MCF 10A (cell line): ENCODE data around the gene ACAP1. TPM values are rescaled to one million over a fixed set of nuclear protein-coding genes. Genes with fewer than 3 reads are reported as not detected.
A peak's percentile ranks its signal among the peaks of the same experiment; 100 is the strongest.

Experiments used
- BruUV-seq: library from RNA; stranded (reverse); fragments of 400-500 nt; replicated peaks from 2 replicates; lab custom pipeline; 2021; lab: Mats Ljungman, UMichigan
- CTCF ChIA-PET: fragments of 300-600 bp; sonication (Branson Sonifier 250); formaldehyde crosslinking; extraction: SDS; loops from one replicate; lab custom pipeline; 2021; ENCODE audit warnings: antibody characterized with exemption, inconsistent platforms; lab: Yijun Ruan, JAX
- POLR2A ChIA-PET: fragments of 300-600, 350-650 bp; sonication (Branson Sonifier 250); formaldehyde crosslinking; extraction: SDS; loops from one replicate; lab custom pipeline; 2020; ENCODE audit warnings: antibody characterized with exemption, inconsistent platforms; lab: Yijun Ruan, JAX
- DNase-seq: peaks from one replicate; pipeline ENCODE4 v3.0.0-alpha.2; 2018; ENCODE audit not compliant: unreplicated experiment
- H3K27ac Mint-ChIP-seq: one replicate; pipeline ENCODE4 v1.8.0; 2022; ENCODE audit warnings: mild to moderate bottlenecking, low read depth, mixed read lengths; ENCODE audit not compliant: unreplicated experiment
- H3K27me3 Mint-ChIP-seq: one replicate; pipeline ENCODE4 v1.8.0; 2022; ENCODE audit warnings: mixed read lengths; ENCODE audit not compliant: insufficient read depth, unreplicated experiment
- H3K36me3 Mint-ChIP-seq: one replicate; pipeline ENCODE4 v1.8.0; 2022; ENCODE audit warnings: mild to moderate bottlenecking, moderate library complexity, mixed read lengths; ENCODE audit not compliant: insufficient read depth, unreplicated experiment
- H3K4me1 Mint-ChIP-seq: one replicate; pipeline ENCODE4 v1.8.0; 2022; ENCODE audit warnings: mixed read lengths; ENCODE audit not compliant: insufficient read depth, unreplicated experiment
- H3K4me3 Mint-ChIP-seq: one replicate; pipeline ENCODE4 v1.8.0; 2022; ENCODE audit warnings: mild to moderate bottlenecking, moderate library complexity, mixed read lengths; ENCODE audit not compliant: unreplicated experiment
- H3K9me3 Mint-ChIP-seq: one replicate; pipeline ENCODE4 v1.8.0; 2022; ENCODE audit warnings: mixed read lengths; ENCODE audit not compliant: unreplicated experiment
- intact Hi-C: fragments of 100-400 bp; cut with micrococcal nuclease; formaldehyde crosslinking; loops from 2 replicates; pipeline ENCODE4 v1.14.1; 2022
- total RNA-seq: library from RNA; stranded (reverse); gene quantifications from 2 replicates; pipeline ENCODE4 v1.2.3, GENCODE V29; 2022
- TF ChIP-seq, protein P1 (sequence below): fragments of 200-600 bp; IDR thresholded peaks from one replicate; pipeline ENCODE4 v1.8.0; 2022; ENCODE audit warnings: antibody characterized with exemption, mild to moderate bottlenecking; ENCODE audit not compliant: unreplicated experiment

The ACAP1 gene
- total RNA-seq, 1 experiment from 2014 or later = 4.9 TPM

DNA sequence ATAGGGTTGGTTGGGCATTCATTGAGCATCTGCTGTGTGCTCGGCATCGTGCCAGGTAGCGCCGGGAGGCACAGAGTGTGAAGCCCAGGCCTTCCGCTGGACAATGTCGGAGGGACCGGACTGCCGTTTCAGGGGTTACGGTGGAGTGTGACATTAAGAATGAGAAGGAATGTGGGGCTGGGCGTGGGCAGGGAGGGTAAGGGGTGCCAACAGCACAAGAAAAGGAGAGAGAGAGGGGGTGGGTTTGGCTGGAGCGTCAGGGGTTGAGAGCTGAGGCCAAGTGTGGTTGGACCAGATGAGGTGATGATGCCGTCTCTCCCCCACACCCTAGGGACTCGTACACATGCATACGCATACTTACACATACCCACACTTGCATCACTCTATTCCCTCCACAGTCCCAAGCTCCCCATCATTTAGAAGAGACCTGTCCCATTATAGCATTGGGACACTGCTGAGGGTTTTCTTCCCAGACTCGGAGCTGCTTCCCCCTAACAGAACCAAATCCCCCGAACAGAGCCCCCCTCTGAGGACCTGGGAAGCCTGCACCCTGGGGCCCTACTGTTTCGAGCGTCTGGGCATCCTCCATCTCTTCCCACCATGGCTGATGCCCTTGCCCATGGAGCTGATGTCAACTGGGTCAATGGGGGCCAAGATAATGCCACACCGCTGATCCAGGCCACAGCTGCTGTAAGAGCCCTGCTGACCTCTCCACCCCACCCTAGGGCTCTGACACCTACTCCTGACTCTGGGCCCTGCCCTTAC is 12.3 kb downstream of the ACAP1 start:
- TF ChIP-seq, protein P1, sequence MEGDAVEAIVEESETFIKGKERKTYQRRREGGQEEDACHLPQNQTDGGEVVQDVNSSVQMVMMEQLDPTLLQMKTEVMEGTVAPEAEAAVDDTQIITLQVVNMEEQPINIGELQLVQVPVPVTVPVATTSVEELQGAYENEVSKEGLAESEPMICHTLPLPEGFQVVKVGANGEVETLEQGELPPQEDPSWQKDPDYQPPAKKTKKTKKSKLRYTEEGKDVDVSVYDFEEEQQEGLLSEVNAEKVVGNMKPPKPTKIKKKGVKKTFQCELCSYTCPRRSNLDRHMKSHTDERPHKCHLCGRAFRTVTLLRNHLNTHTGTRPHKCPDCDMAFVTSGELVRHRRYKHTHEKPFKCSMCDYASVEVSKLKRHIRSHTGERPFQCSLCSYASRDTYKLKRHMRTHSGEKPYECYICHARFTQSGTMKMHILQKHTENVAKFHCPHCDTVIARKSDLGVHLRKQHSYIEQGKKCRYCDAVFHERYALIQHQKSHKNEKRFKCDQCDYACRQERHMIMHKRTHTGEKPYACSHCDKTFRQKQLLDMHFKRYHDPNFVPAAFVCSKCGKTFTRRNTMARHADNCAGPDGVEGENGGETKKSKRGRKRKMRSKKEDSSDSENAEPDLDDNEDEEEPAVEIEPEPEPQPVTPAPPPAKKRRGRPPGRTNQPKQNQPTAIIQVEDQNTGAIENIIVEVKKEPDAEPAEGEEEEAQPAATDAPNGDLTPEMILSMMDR = no peak
- H3K9me3 Mint-ChIP-seq = no peaks in the 10 kb centered on the region
- intact Hi-C loops = loop anchor here (5.0 kb wide), 1 partner anchor 301 kb away; no protein-coding TSS in a partner anchor
- H3K27me3 Mint-ChIP-seq = no peaks in the 10 kb centered on the region
- peaks cover 22% of the 10 kb centered on the region for H3K36me3 Mint-ChIP-seq
- H3K27ac Mint-ChIP-seq = no peak overlapping the region
- ChIA-PET POLR2A (interaction anchor here (0.5 to 5.4 kb wide), 9 partner anchors 19 to 212 kb away, joined by 3 to 54 read pairs (median 4); partner anchors contain the start of genes NEURL4, SENP3 and SLC2A4), CTCF (interaction anchor here (0.6 to 1.3 kb wide), 5 partner anchors 14 to 212 kb away, joined by 3 to 4 read pairs (median 3); no protein-coding TSS in a partner anchor)
- H3K4me1 Mint-ChIP-seq = peaks cover 5% of the 10 kb centered on the region
- no TSS peak for BruUV-seq
- DNase-seq = no peak
- no peak overlapping the region for H3K4me3 Mint-ChIP-seq

DNA sequence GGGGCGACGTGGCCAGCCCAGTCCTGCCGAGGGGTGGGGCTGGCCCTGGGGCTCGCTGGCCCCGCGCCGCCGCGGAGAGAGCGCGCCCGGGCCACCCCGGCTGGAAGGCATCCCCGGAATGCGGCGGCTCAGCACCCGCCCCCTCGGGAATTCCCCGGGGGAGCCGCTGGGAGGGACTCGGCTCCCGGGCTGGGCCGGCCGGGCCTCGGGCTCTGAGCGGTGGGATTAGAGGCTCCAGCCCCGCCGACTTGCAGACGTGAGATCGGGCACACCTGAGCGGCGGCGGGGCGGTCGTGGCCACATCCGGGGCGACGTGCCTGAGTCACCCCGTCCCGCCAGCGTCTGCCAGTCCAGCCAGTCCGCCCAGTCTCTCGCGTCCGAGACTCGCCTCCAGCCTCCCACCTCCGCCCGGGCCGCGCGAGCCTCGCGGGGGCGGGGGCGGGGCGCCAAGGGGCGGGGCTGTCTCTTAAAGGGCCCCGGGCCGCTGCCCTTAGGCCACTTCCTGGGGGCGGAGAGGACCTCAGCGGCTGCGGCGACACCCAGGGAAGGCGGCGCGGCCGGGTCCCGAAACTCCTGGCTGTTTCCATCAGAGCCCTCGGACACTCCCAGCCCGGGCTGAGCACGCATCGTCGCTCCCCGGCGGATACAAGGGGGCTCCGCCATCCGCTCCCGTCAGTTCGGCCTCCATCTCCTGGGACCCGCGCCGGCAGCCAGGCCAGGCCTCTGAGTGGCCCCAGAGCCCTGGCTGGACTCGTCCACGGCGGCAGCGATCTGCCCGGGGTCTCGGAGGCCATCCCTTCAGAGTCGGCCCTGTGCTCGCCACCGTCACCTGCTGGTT is 15.6 kb downstream of the ACAP1 start, which contains the start of gene KCTD11:
Gene KCTD11 (plus strand): TSS at position 498 of the 838 bp plus-strand sequence.
- BruUV-seq = no TSS peak
- peak within 1 kb of the TSS; percentile 85 for H3K4me3 Mint-ChIP-seq
- H3K4me1 Mint-ChIP-seq = peaks cover 17% of the 10 kb centered on the region

DNA sequence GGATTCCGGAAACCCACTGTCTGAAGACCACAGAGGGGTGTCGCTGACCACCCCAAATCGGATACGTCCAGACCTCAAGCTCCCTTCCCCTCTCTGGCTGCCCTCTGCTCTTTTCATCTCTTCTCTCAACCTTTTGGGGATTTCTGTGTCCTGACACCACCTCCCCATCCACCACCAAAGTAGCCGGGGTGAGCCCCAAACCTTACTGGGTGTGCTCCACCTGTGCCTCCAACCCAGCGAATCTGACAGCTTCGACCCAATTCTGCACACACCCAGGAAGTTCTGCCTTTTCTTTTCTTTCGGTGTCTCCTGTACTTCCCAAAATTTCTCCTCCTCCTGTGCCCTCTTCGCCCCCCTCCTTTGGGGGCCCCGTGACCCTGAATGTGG is 16.2 kb downstream of the ACAP1 start:
- CTCF ChIA-PET = interaction anchor here (0.6 to 6.0 kb wide), 5 partner anchors 8 to 161 kb away, joined by 3 to 57 read pairs (median 4); partner anchors contain the start of gene TMEM102
- peaks cover 17% of the 10 kb centered on the region for H3K4me1 Mint-ChIP-seq

More for the DNA sequence above, 15.6 kb downstream of the ACAP1 start, which contains the start of gene KCTD11:
- no peaks in the 10 kb centered on the region for H3K27me3 Mint-ChIP-seq
- H3K9me3 Mint-ChIP-seq = no peaks in the 10 kb centered on the region
- peaks cover 24% of the 10 kb centered on the region for H3K36me3 Mint-ChIP-seq
- H3K27ac Mint-ChIP-seq = peak within 1 kb of the TSS; percentile 93
- intact Hi-C loops = loop anchor here (5.0 to 10.0 kb wide), 2 partner anchors 130 to 333 kb away; partner anchors contain the start of genes POLR2A, SLC35G6, TP53 and WRAP53
- DNase-seq = peak; percentile 89
- ChIA-PET POLR2A (interaction anchor here (0.6 to 7.3 kb wide), 28 partner anchors 14 to 781 kb away, joined by 3 to 76 read pairs (median 4); partner anchors contain the start of genes ACADVL, ACAP1, DLG4 and GABARAP), CTCF (interaction anchor here (0.7 to 6.0 kb wide), 3 partner anchors 62 to 85 kb away, joined by 4 to 57 read pairs (median 8); partner anchors contain the start of gene TMEM102)
- TF ChIP-seq, protein P1 = no peak

More for the DNA sequence above, 16.2 kb downstream of the ACAP1 start:
- Mint-ChIP-seq H3K4me3 (peak overlapping the region; percentile 85), H3K27ac (peak overlapping the region; percentile 93), H3K27me3 (no peaks in the 10 kb centered on the region), H3K9me3 (no peaks in the 10 kb centered on the region), H3K36me3 (peaks cover 24% of the 10 kb centered on the region)
- POLR2A ChIA-PET = interaction anchor here (0.6 to 7.3 kb wide), 9 partner anchors 23 to 335 kb away, joined by 3 to 76 read pairs (median 10); partner anchors contain the start of genes GPS2, NEURL4, TMEM102 and TMEM256
- BruUV-seq = TSS peak; percentile 56
- intact Hi-C loops = loop anchor here (5.0 to 10.0 kb wide), 2 partner anchors 130 to 332 kb away; partner anchors contain the start of genes POLR2A, SLC35G6, TP53 and WRAP53
- TF ChIP-seq, protein P1 = peak; percentile 53
- DNase-seq = no peak
